Ovary (tissue), 3 donors: ENCODE measurements around the gene SVEP1.

Experiments
- CTCF ChIP-seq, 3 donors: fragments of 450-650 bp in 2 of 3; fragments of 200-600 bp in 1 of 3; IDR thresholded peaks; one replicate each; pipeline versions ENCODE4 v1.5.1 to v1.8.0; 2016 to 2022; ENCODE audit warnings: antibody characterized with exemption in 3 of 3, mild to moderate bottlenecking in 1 of 3
- POLR2A ChIP-seq: fragments of 450-650 bp; IDR thresholded peaks from one replicate; pipeline ENCODE4 v1.6.1; 2017; ENCODE audit warnings: antibody characterized with exemption, mild to moderate bottlenecking, moderate library complexity
- donor health status: DM: no; HTN: no; CAD: no.

DNA sequence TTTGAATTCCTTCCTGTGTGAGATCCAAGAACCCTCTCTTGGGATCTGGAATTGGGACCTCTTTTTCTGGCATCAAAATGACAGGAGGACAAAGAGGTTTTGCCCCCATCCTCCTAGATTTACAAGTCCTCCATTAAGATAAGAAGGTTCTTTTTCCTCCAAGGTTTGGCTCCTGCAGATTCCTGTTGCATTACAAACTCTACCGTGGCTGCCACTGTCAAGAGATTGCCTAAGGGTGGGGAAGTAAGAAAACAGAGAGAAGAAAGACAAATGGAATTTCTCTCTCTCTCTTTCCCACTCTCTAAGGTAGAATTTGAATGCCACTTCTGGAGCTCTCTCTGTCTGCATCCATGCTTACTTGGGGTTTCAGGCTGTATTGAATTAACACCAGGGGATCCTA, 12.0 kb upstream of the SVEP1 start:
- no peak for TF ChIP-seq CTCF (IDR thresholded peaks at IDR 0.05)
- TF ChIP-seq POLR2A = no peak
